Thymus (tissue), 11 donors: ENCODE data around the gene LGALS4. TPM values are rescaled to one million over a fixed set of nuclear protein-coding genes. Genes with fewer than 3 reads are reported as not detected.
"Not testable (repeated sequence)": the region's sequence is repeated elsewhere in the genome, so short reads cannot be mapped to it uniquely, and the experiment has no call there.

Source experiments
- DNase-seq, 9 donors: peaks; one replicate each; pipeline ENCODE4 v3.0.0-alpha.2; 2013; ENCODE audit warnings: low spot score in 9 of 9, low read depth in 6 of 9, missing footprints in 1 of 9
- H3K27ac ChIP-seq, 2 donors: one replicate each; pipeline ENCODE4 v1.5.1; 2013; ENCODE audit warnings: control low read depth in 1 of 2, low read depth in 1 of 2, low read length in 1 of 2, mild to moderate bottlenecking in 1 of 2, moderate library complexity in 1 of 2
- H3K27me3 ChIP-seq, 2 donors: one replicate each; pipeline ENCODE4 v1.5.1; 2013; ENCODE audit warnings: low read length in 1 of 2; ENCODE audit not compliant: control insufficient read depth in 2 of 2, insufficient read depth in 1 of 2
- H3K36me3 ChIP-seq, 2 donors: one replicate each; pipeline ENCODE4 v1.5.1; 2013; ENCODE audit warnings: low read length in 1 of 2, mild to moderate bottlenecking in 1 of 2, moderate library complexity in 1 of 2; ENCODE audit not compliant: control insufficient read depth in 2 of 2, insufficient read depth in 2 of 2
- H3K4me1 ChIP-seq, 2 donors: one replicate each; pipeline ENCODE4 v1.5.1; 2013; ENCODE audit warnings: low read length in 2 of 2; ENCODE audit not compliant: control insufficient read depth in 2 of 2, insufficient read depth in 2 of 2
- H3K4me3 ChIP-seq, 2 donors: one replicate each; pipeline ENCODE4 v1.5.1; 2013; ENCODE audit warnings: low read length in 2 of 2, control low read depth in 1 of 2, mild to moderate bottlenecking in 1 of 2
- H3K9me3 ChIP-seq, 2 donors: one replicate each; pipeline ENCODE4 v1.5.1; 2013; ENCODE audit warnings: low read length in 1 of 2, mild to moderate bottlenecking in 1 of 2; ENCODE audit not compliant: control insufficient read depth in 2 of 2, insufficient read depth in 1 of 2
- WGBS: extraction: QIAGEN DNeasy Blood & Tissue Kit; methylation state at CpG from one replicate; pipeline ENCODE4 v1.1.7; 2013; 5-methylcytosine and 5-hydroxymethylcytosine counted together
- polyA plus RNA-seq: library from polyadenylated mRNA; stranded (reverse); fragments of 200-250 nt; gene quantifications from one replicate; pipeline ENCODE4 v1.2.3, GENCODE V29; 2013
- total RNA-seq: library from RNA; stranded (reverse); fragments of 120-200 nt; gene quantifications from one replicate; pipeline ENCODE4 v1.2.4, GENCODE V29; 2013
- donor health status: healthy.

Gene LGALS4
- total and polyA plus RNA-seq, 2 donors, result 1.1 to 6.8 TPM

DNA sequence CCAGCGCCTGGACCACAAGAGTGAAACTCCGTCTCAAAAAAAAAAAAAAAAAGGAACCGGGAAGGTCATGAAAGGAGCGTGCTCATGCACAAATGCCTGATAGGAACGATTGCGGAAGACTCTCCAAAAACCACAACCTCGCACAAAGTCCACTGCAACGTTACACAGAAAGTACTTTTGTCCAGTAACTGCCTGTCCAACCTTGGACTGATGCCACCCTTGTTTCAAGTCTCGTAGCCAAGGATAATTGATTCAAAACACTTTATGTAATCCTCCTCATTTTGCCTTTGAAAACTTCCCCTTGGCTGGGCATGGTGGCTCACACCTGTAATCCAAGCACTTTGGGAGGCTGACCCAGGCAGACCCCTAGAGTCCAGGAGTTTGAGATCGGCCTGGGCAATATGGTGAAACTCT lies 53.1 kb downstream of the LGALS4 start:
- 92% methylated on average over 10 of the region's 10 CpGs for WGBS
- no peak for DNase-seq

DNA sequence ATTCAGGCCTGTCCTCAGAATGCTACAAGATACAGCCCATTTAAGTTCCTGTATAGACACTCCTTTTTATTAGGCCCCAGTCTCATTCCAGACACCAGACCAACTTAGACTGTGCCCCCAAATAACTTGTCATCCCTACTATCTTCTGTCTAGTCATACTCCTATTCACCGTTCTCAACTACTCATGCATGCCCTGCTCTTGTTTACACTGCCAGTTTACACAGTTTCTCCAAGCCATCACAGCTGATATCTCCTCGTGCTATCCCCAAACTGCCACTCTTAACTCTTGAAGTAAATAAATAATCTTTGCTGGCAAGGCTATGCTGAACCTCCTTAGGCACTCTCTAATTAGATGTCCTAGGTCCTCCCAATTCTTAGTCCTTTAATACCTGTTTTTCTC lies 58.5 kb downstream of the LGALS4 start:
- 100% methylated on average over 2 of the region's 2 CpGs for WGBS
- not testable (repeated sequence) for H3K27me3 ChIP-seq, H3K36me3 ChIP-seq, H3K4me3 ChIP-seq, H3K9me3 ChIP-seq, H3K4me1 ChIP-seq, H3K27ac ChIP-seq, DNase-seq

More for the DNA sequence above, 53.1 kb downstream of the LGALS4 start:
- H3K36me3 ChIP-seq, result no peaks in the 10 kb centered on the region
- no peaks in the 10 kb centered on the region for H3K9me3 ChIP-seq
- no peak overlapping the region for H3K4me3 ChIP-seq
- H3K4me1 ChIP-seq, result no peaks in the 10 kb centered on the region
- no peak overlapping the region for H3K27ac ChIP-seq
- H3K27me3 ChIP-seq, result no peaks in the 10 kb centered on the region

DNA sequence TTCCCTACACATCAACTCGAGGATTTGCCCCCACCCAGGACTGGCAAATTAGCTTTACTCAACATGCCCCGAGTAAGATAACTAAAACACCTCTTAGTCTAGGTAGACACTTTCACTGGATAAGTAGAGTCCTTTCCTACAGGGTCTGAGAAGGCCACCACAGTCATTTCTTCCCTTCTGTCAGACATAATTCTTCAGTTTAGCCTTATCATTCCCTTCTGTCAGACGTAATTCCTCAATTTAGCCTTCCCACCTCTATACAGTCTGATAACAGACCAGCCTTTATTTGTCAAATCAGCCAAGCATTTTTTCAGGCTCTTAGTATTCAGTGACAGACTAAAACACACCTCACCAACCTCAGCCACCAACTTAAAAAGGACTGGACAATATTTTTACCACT lies 59.0 kb downstream of the LGALS4 start:
- DNase-seq, H3K4me1 ChIP-seq, H3K27me3 ChIP-seq, H3K36me3 ChIP-seq, H3K27ac ChIP-seq, H3K9me3 ChIP-seq, H3K4me3 ChIP-seq: not testable (repeated sequence)
- 94% methylated on average over 3 of the region's 3 CpGs for WGBS

Other genes with a start within 250 kb of the LGALS4 start
- 24.6 TPM for gene MAP4K1, start 195.0 kb downstream of the LGALS4 start, total RNA-seq
- gene MAP4K1, start 195.0 kb downstream of the LGALS4 start, polyA plus RNA-seq, result 82.9 TPM
- gene EIF3K, start 193.8 kb downstream of the LGALS4 start, total RNA-seq, result 317 TPM
- 268 TPM for gene EIF3K, start 193.8 kb downstream of the LGALS4 start, polyA plus RNA-seq
- 23.8 TPM for gene ACTN4, start 165.3 kb downstream of the LGALS4 start, total RNA-seq
- 124 TPM for gene ACTN4, start 165.3 kb downstream of the LGALS4 start, polyA plus RNA-seq
- 1.6 TPM for gene CAPN12, start 68.5 kb downstream of the LGALS4 start, total RNA-seq
- gene CAPN12, start 68.5 kb downstream of the LGALS4 start, polyA plus RNA-seq, result 6.5 TPM
- 7.0 TPM for gene LGALS7, start 39.4 kb downstream of the LGALS4 start, total RNA-seq
- 129 TPM for gene LGALS7, start 39.4 kb downstream of the LGALS4 start, polyA plus RNA-seq
- 14.7 TPM for gene LGALS7B, start 23.7 kb downstream of the LGALS4 start, total RNA-seq
- 234 TPM for gene LGALS7B, start 23.7 kb downstream of the LGALS4 start, polyA plus RNA-seq
- gene ECH1, start 18.8 kb upstream of the LGALS4 start, total RNA-seq, result 37.4 TPM
- gene ECH1, start 18.8 kb upstream of the LGALS4 start, polyA plus RNA-seq, result 178 TPM
- 269 TPM for gene HNRNPL, start 37.0 kb upstream of the LGALS4 start, total RNA-seq
- 198 TPM for gene HNRNPL, start 37.0 kb upstream of the LGALS4 start, polyA plus RNA-seq
- gene RINL, start 65.3 kb upstream of the LGALS4 start, total RNA-seq, result 26.9 TPM
- gene RINL, start 65.3 kb upstream of the LGALS4 start, polyA plus RNA-seq, result 38.2 TPM
- 26.8 TPM for gene SIRT2, start 86.7 kb upstream of the LGALS4 start, total RNA-seq
- gene SIRT2, start 86.7 kb upstream of the LGALS4 start, polyA plus RNA-seq, result 38.3 TPM
- gene NFKBIB, start 87.0 kb upstream of the LGALS4 start, total RNA-seq, result 12.6 TPM
- gene NFKBIB, start 87.0 kb upstream of the LGALS4 start, polyA plus RNA-seq, result 23.6 TPM
- gene CCER2, start 99.2 kb upstream of the LGALS4 start, total RNA-seq, result 0.28 TPM
- gene CCER2, start 99.2 kb upstream of the LGALS4 start, polyA plus RNA-seq, result 2.1 TPM
- 15.0 TPM for gene SARS2, start 117.8 kb upstream of the LGALS4 start, total RNA-seq
- 30.9 TPM for gene SARS2, start 117.8 kb upstream of the LGALS4 start, polyA plus RNA-seq
- 32.1 TPM for gene MRPS12, start 118.0 kb upstream of the LGALS4 start, total RNA-seq
- 26.2 TPM for gene MRPS12, start 118.0 kb upstream of the LGALS4 start, polyA plus RNA-seq
- 3.8 TPM for gene FBXO17, start 162.8 kb upstream of the LGALS4 start, total RNA-seq
- 4.0 TPM for gene FBXO17, start 162.8 kb upstream of the LGALS4 start, polyA plus RNA-seq
- gene FBXO27, start 219.6 kb upstream of the LGALS4 start, total RNA-seq, result 2.6 TPM
- 9.0 TPM for gene FBXO27, start 219.6 kb upstream of the LGALS4 start, polyA plus RNA-seq